Head of caudate nucleus (tissue), 42 donors: ENCODE measurements around the gene ZNF74.
"Not testable (repeated sequence)": the region's sequence is repeated elsewhere in the genome, so short reads cannot be mapped to it uniquely, and the experiment has no call there.

Experiments
- DNase-seq, 42 donors: peaks; one replicate each; pipeline versions ENCODE4 v3.0.0 to v3.0.0-alpha.2; 2020 to 2021; ENCODE audit warnings: mixed read lengths in 7 of 42
- intact Hi-C: fragments of 100-400 bp; cut with DNase I; formaldehyde crosslinking; loops from one replicate; pipeline ENCODE4 v1.15.0; 2022

The ZNF74 gene

DNA sequence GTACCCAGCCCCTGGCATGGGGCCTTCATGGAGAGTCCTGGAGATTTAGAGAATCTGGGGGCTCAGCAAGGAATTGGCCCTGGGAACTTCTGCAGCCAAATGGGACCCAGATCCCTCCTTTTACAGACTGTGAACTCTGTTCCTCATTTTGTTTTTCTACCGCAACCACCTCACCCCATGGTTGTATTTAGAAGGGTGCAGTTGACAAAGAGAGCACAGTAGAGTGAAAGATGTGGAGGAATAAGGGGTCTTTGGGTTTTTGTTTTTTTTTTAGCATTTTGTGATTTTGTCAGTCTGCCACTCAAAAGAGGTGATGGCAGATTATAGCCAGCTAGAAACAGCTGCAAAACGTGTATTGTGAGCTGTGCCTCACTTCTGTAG lies 1.9 kb downstream of the ZNF74 start:
- intact Hi-C loops = loop anchor here (10.0 kb wide), 2 partner anchors 71 to 99 kb away; partner anchors contain the start of genes DGCR6L and KLHL22
- DNase-seq = no peak

DNA sequence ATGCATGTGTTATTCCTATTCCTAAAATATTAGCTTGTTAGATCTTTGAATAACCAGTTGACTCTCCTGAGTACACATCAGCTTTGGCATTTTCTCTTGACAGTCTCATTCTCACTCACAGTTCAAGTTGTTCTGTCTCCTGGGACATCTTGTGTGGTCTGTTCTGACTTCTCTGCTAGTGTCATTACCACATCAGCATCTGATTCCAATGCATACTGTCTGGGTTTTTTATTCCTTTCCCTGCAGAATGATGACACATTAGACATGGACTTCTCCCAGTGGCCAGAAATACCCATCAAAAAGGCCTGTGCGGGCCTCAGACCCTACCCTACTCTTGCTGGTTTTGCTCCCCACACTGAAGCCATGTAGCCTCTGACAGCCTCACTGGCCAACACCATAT lies 2.7 kb downstream of the ZNF74 start:
- intact Hi-C loops = loop anchor here (10.0 kb wide), 2 partner anchors 72 to 98 kb away; partner anchors contain the start of genes DGCR6L and KLHL22
- DNase-seq = no peak

DNA sequence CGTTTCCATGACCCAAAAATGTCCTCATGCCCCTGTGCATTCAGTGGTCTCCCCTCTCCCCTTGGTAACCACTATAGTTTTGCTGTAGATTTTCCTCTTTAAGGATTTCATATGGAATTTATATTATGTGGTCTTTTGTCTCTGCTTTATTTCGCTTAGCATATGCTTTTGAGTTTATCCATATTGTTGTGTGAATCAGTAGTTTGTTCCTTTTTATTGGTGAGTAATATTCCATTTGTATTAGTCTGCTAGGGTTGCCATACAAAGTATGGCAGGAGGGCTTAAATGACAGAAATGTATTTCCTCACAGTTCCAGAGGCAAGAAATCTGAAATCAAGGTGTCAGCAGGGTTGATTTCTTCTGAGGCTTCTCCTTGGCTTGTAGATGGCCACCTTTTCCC lies 3.5 kb downstream of the ZNF74 start:
- intact Hi-C loops = loop anchor here (10.0 kb wide), 2 partner anchors 73 to 97 kb away; partner anchors contain the start of genes DGCR6L and KLHL22
- no peak for DNase-seq

DNA sequence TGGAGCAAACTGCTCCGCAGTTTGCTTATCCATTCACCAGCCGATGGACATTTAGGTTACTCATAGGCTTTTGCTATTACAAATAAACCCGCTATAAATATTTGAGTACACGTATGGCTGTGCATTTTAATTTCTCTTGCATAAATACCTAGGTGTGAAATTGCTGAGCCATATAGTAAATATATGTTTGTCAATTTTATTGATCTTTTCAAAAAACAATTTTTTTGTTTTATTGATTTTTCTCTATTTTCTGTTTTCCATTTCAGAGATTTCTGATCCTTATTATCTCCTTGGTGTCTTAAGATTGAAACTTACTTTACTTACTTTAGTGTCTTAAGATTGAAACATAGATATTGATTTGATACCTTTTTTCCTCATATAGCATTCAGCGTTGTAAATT lies 4.5 kb downstream of the ZNF74 start:
- intact Hi-C loops = loop anchor here (10.0 kb wide), 2 partner anchors 74 to 96 kb away; partner anchors contain the start of genes DGCR6L and KLHL22
- no peak for DNase-seq

DNA sequence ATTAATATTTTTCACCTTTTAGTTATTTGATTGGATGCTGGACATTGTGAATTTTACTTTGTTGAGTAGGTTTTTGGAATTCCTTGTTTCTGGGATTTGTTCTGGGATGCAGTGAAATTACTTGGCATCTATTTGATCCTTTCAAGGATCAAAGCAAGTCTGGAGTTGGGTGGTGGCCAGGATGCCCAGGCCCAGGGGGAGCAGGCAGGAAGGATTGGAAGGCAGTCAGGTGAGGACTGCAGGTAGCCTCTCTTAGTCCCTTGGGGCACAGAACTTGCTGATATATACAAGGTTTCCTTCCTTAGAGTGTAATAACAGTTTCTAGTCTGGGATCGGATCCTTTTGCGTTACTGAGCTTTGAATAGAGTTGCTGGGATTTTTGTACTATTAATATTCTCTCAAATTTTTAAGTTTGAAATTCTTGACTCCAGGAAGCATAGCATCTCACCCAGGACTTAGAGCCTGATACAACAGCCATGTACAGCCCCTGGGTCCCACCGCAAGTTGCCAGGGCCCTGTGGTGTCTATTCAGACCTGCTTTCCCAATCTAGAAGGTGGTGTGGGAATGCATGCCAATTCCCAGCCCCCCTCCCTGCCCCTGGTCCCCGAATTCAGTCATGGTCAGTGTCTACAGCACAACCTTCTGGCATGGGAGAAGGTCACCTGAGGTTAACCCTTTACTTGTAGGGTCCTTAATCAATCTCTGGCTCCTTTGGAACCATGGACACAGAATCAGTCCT lies 6.1 kb downstream of the ZNF74 start:
- intact Hi-C loops = loop anchor here (10.0 kb wide), 2 partner anchors 75 to 95 kb away; partner anchors contain the start of genes DGCR6L and KLHL22
- peak in 2 of 42 donors; percentile 16 to 25 for DNase-seq

DNA sequence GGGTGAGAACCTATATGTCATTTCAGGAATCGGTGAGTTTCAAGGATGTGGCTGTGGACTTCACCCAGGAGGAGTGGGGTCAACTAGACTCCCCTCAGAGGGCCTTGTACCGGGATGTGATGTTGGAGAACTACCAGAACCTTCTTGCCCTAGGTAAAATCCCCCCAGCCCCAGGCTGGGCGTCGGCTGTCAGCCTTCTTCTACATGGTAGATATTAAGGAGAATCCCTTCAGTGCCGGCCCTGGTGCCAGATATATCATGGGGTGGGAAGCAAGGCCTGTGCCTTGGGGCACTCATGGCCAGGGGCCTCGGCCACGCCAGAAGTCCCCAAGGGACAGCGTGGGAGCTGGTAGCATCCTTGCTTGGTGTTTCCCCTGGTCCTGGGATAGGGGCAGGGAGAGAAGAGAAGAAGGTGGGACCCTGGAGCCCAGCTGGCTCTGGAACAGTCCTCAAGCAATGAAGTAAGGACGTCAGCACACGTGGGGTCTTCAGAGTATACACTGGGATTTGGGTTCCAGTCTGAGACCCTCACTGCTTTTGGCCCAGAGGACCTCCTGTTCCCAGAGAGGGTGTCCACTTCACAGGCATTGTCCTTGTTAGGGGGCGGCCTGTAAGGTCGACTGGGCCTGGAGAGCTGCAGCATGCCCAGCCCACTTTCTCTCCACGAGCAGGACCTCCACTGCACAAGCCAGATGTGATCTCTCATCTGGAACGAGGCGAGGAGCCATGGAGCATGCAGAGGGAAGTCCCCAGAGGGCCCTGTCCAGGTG lies 6.8 kb downstream of the ZNF74 start:
- intact Hi-C loops = no loop called here
- DNase-seq = peak in 2 of 42 donors; percentile 7 to 11

DNA sequence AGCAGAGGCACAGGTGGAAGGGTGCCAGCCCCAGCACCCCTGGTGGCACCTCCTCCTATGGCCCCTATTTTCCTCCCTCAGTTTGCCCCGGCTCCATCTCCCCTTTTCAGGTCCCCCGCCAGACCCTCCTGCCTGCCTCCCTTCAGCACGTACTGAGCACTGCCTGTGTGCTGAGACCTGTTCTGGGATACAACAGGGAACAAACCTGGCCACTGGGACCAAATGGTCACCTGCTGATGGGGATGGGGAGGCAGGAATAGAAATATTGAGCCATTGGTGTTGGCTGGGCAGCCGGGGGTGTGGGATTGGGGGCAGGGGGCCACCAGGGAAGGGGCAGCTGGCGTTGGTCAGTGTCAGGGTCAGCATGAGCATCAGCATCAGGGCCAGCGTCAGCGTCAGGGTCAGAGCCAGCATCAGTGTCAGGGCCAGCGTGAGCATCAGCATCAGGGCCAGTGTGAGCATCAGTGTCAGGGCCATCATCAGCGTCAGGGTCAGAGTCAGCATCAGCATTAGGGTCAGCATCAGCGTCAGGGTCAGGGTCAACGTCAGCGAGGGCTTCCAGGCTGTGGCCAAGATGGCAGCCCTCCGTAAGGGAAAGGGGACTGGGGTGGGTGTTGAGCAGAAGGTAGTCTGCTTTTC lies 7.5 kb downstream of the ZNF74 start:
- DNase-seq = peak in 2 of 42 donors; percentile 15 to 26
- intact Hi-C loops = no loop called here

DNA sequence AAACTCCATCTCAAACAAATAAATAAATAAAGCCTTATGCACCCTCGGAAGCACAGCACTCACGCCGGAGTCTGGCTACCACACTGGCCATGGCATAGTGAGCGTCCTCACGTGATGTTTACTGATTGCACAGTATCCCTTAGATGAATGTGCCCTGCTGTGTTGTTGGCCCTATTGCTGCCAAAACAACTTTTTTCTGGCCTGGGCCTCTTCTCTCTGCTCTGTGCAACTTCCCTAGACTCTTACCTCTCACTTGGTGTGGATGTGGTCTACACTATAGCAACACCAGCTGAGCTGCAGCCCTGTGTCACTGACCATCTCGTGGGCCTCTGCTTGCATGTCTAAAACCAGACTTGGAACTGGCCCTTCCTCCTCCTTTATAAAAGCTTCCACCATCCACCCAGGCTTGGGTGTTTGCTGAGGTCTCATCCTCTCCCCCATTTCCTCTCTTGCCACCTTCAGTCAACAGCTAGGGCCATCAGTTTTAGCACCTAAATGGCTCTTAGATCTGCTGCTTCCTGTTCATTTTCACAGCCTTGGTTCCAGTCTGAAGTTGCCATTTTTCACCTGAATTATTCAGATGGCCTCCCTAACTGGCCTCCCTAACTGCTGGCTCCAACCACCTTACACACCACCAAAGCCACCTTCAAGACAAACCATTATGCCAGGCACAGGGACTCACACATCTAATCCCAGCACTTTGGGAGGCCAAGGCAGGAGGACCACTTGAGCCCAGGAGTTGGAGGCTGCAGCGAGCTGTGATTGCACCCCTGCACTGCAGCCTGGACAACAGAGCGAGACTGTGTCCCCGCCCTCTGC lies 9.2 kb downstream of the ZNF74 start:
- intact Hi-C loops = no loop called here
- peak in 2 of 42 donors; percentile 9 to 21 for DNase-seq

DNA sequence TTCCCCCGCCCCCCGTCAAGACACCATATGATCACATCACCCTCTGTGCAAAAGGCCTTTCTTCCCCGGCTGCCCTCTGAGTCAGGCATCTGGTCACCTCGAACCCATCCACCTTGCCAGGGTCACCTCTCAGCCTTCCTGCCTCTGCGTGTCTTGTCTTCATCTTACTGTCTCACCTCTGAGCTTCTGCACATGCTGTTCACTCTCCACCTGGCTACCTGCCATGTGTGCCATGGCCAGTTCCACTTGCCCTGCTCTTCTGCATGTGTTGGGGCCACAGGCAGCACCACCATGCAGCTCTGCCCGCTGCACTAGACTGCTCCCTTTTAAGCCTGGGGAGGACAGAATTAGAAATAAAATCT lies 9.8 kb downstream of the ZNF74 start:
- intact Hi-C loops = no loop called here
- peak in 2 of 42 donors; percentile 11 to 32 for DNase-seq

DNA sequence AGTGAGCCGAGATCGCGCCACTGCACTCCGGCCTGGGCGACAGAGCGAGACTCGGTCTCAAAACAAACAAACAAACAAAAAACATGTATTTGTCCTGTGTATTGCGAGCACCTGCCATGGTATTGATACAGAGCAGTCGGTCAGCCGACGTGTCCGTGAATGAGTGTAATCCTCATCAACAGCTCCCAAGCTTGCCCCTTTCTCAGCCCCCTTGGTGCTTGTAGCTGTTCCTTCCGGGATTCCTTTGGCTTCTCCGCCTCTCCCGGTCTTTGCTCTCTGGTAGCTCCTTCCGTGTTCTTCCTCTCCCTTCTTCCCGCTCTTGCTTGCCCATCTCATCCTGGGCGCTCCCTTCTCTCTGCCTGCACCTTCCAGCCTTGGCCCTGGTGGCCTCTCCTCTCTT lies 10.9 kb downstream of the ZNF74 start:
- peak in 1 of 42 donors; percentile 13 for DNase-seq
- intact Hi-C loops = no loop called here

DNA sequence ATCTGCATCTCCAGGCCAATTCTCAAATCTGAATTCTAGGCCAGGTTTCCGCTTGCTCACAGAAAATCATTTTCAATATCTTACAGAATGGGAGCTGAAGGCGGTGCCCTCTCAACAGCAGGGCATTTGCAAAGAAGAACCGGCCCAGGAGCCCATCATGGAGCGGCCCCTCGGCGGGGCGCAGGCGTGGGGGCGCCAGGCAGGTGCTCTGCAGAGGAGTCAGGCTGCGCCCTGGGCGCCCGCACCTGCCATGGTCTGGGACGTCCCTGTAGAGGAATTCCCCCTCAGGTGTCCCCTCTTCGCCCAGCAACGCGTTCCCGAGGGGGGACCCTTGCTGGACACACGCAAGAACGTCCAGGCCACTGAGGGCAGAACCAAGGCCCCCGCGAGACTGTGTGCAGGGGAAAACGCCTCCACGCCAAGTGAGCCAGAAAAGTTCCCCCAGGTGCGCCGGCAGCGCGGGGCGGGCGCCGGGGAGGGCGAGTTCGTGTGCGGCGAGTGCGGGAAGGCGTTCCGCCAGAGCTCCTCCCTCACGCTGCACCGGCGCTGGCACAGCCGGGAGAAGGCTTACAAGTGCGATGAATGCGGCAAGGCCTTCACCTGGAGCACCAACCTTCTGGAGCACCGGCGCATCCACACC lies 11.5 kb downstream of the ZNF74 start:
- DNase-seq = peak in 2 of 42 donors; percentile 32 to 34
- intact Hi-C loops = no loop called here

DNA sequence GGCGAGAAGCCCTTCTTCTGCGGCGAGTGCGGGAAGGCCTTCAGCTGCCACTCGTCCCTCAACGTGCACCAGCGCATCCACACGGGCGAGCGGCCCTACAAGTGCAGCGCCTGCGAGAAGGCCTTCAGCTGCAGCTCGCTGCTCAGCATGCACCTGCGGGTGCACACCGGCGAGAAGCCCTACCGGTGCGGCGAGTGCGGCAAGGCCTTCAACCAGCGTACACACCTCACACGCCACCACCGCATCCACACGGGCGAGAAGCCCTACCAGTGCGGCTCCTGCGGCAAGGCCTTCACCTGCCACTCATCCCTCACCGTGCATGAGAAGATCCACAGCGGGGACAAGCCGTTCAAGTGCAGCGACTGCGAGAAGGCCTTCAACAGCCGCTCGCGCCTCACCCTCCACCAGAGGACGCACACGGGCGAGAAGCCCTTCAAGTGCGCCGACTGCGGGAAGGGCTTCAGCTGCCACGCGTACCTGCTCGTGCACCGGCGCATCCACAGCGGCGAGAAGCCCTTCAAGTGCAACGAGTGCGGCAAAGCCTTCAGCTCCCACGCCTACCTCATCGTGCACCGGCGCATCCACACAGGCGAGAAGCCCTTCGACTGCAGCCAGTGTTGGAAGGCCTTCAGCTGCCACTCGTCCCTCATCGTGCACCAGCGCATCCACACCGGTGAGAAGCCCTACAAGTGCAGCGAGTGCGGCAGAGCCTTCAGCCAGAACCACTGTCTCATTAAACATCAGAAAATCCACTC lies 12.2 kb downstream of the ZNF74 start:
- peak in 2 of 42 donors; percentile 27 to 36 for DNase-seq
- intact Hi-C loops = no loop called here

DNA sequence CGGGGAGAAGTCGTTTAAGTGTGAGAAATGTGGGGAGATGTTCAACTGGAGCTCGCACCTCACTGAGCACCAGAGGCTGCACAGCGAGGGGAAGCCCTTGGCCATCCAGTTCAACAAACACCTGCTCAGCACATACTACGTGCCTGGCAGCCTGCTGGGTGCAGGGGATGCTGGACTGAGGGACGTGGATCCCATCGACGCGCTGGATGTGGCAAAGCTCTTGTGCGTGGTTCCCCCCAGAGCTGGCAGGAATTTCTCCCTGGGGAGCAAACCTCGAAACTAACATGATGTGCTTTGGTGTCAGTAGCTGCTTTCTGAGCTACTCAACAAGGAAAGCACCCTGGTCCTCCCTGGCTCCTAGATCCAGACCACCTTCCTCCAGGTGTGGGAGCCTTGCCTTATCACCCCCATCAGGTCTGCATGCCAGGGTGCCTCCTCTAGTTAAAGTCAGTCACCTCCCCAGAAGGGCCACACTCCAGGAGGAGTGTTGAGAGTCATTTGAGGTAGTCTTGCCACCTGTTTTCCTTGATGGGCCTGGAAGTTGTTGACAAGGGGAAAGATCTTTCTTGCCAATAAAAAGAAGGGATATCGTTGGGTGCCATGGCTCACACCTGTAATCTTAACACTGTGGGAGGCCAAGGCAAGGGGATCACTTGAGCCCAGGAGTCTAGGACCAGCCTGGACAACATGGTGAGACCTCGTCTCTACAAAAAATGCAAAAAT lies 12.9 kb downstream of the ZNF74 start:
- intact Hi-C loops = no loop called here
- peak in 2 of 42 donors; percentile 7 to 16 for DNase-seq

DNA sequence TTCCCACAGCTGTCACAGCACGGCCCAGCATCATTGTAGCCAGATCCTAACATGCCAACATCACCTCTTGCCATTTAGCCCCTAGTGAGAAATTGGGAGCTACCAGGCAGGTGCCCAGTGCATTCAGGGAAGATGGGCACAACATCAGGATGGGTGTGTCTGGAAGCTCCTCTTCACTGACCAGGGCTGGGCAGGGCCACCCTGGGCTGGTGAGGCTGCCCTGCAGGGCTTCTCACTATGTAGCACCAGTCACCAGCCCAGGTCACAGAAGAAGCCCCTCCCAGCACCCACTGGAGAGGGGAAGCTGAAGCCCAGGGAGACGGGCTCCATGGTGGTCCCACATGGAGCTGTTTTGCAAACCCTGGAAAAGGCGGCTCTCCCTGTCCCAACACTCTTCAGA lies 13.9 kb downstream of the ZNF74 start:
- intact Hi-C loops = no loop called here
- DNase-seq = peak in 3 of 42 donors; percentile 3 to 23 (median 21)

DNA sequence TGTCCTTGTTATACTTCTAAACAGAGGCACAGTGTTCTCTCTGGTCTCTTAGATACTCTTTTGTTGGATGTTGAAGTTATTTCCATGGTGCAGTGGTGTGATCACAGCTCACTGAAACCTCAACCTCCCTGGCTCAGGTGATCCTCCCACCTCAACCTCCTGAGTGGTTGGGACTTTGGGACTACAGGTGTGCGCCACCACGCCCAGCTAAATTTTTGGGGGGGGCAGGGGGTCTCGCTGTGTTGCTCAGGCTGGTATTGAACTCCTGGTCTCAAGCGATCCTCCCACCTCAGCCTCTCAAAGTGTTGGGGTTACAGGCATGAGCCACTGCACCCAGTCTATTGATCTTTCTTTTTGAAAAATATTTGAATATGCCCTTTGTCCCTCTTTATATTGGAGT lies 14.9 kb downstream of the ZNF74 start:
- intact Hi-C loops = no loop called here
- peak in 3 of 42 donors; percentile 4 to 30 (median 15) for DNase-seq

DNA sequence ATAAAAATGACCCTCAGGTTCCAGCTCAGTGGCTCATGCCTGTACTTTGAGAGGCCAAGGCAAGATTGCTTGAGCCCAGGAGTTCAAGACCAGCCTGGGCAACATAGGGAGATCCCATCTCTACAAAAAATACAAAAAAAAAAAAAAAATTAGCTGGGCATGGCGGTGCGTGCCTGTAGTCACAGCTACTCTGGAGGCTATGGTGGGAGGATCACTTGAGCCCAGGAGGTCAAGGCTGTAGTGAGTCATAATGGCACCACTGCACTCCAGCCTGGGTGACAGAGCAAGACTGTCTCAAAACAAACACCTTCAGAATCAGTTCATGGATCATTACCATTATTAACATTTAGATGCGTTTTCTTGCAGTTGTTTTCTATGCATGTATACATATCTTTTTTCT lies 15.4 kb downstream of the ZNF74 start:
- intact Hi-C loops = not testable (repeated sequence)
- peak in 2 of 42 donors; percentile 4 to 11 for DNase-seq
